ENCODE data around the gene FSIP1. TPM values are rescaled to one million over a fixed set of nuclear protein-coding genes. Genes with fewer than 3 reads are reported as not detected.

FSIP1 gene
- total RNA-seq, 1 donor from 2014 or later, result 0.54 TPM

GRCh38 chr15:39644136-39644535, 138.5 kb downstream of the FSIP1 start:
- Mint-ChIP-seq H3K9me3 (ENCODE audit: unreplicated experiment) (no peaks in the 10 kb centered on the region), H3K36me3 (ENCODE audit: unreplicated experiment) (no peaks in the 10 kb centered on the region), H3K4me1 (ENCODE audit: unreplicated experiment) (peaks cover 40% of the 10 kb centered on the region), H3K27me3 (ENCODE audit: unreplicated experiment) (no peaks in the 10 kb centered on the region), H3K27ac (ENCODE audit: unreplicated experiment) (no peak overlapping the region), H3K4me3 (ENCODE audit: unreplicated experiment) (no peak overlapping the region)
- TF ChIP-seq CTCF (IDR thresholded peaks at IDR 0.05), result no peak
- DNase-seq (ENCODE audit: extremely low spot score, unreplicated experiment), result no peak

- Mint-ChIP-seq H3K9me3 (ENCODE audit: unreplicated experiment) (no peaks in the 10 kb centered on the region), H3K4me3 (ENCODE audit: unreplicated experiment) (no peak overlapping the region), H3K4me1 (ENCODE audit: unreplicated experiment) (peaks cover 40% of the 10 kb centered on the region), H3K27ac (ENCODE audit: unreplicated experiment) (no peak overlapping the region), H3K27me3 (ENCODE audit: unreplicated experiment) (no peaks in the 10 kb centered on the region), H3K36me3 (ENCODE audit: unreplicated experiment) (no peaks in the 10 kb centered on the region)
- TF ChIP-seq CTCF (IDR thresholded peaks at IDR 0.05), result no peak
- no peak for DNase-seq (ENCODE audit: extremely low spot score, unreplicated experiment)
Observed at GRCh38 chr15:39643727-39644126, 138.9 kb downstream of the FSIP1 start.

- Mint-ChIP-seq H3K36me3 (ENCODE audit: unreplicated experiment) (no peaks in the 10 kb centered on the region), H3K4me3 (ENCODE audit: unreplicated experiment) (no peak overlapping the region), H3K27ac (ENCODE audit: unreplicated experiment) (peak overlapping the region; percentile 0), H3K4me1 (ENCODE audit: unreplicated experiment) (peaks cover 40% of the 10 kb centered on the region), H3K9me3 (ENCODE audit: unreplicated experiment) (no peaks in the 10 kb centered on the region), H3K27me3 (ENCODE audit: unreplicated experiment) (no peaks in the 10 kb centered on the region)
- no peak for TF ChIP-seq CTCF (IDR thresholded peaks at IDR 0.05)
- no peak for DNase-seq (ENCODE audit: extremely low spot score, unreplicated experiment)
Observed at GRCh38 chr15:39642011-39642640, 140.5 kb downstream of the FSIP1 start.

DNA sequence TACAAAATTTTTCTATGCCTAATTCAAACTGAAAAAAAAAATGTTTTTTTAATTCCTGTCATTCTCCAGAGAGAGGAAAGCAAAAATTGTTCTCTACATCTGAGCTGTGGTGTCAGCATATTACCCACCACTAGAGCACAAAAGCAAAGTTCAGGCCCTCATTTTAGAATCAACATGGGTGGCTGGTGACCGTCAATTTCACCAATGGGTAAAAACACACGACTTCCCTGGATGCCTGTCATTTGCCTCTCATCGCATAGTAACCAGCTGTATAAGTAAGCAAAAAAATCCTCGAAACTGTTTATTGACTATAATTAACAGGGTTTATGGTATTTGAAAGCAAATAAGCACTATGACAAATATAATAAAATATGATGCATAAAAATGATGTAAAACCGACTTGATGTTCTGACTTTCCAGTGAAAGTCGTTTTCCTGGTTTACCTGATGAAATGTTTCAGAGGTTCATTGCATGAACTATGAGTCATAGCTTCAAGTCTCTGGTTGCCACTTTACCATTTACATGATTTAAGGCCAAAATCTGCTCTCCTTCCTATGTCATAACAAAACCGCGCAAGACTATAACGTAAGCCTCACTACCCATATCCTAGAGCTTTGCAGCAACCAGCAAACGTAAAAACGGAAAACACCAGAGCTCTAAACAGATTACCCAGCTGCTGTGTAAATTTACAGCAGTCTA, 141.3 kb downstream of the FSIP1 start:
- Mint-ChIP-seq H3K36me3 (ENCODE audit: unreplicated experiment) (no peaks in the 10 kb centered on the region), H3K4me3 (ENCODE audit: unreplicated experiment) (no peak overlapping the region), H3K9me3 (ENCODE audit: unreplicated experiment) (no peaks in the 10 kb centered on the region), H3K27me3 (ENCODE audit: unreplicated experiment) (no peaks in the 10 kb centered on the region), H3K27ac (ENCODE audit: unreplicated experiment) (no peak overlapping the region), H3K4me1 (ENCODE audit: unreplicated experiment) (peaks cover 40% of the 10 kb centered on the region)
- no peak for TF ChIP-seq CTCF (IDR thresholded peaks at IDR 0.05)
- DNase-seq (ENCODE audit: extremely low spot score, unreplicated experiment), result no peak

- no peaks in the 10 kb centered on the region for H3K36me3 Mint-ChIP-seq (ENCODE audit: unreplicated experiment)
- no peak overlapping the region for H3K27ac Mint-ChIP-seq (ENCODE audit: unreplicated experiment)
- no peaks in the 10 kb centered on the region for H3K9me3 Mint-ChIP-seq (ENCODE audit: unreplicated experiment)
- TF ChIP-seq CTCF (IDR thresholded peaks at IDR 0.05), result no peak
- H3K4me3 Mint-ChIP-seq (ENCODE audit: unreplicated experiment), result no peak overlapping the region
- peaks cover 40% of the 10 kb centered on the region for H3K4me1 Mint-ChIP-seq (ENCODE audit: unreplicated experiment)
- no peaks in the 10 kb centered on the region for H3K27me3 Mint-ChIP-seq (ENCODE audit: unreplicated experiment)
- DNase-seq (ENCODE audit: extremely low spot score, unreplicated experiment), result no peak
Observed at GRCh38 chr15:39640665-39641064, 142.0 kb downstream of the FSIP1 start.

Data from osteocyte (in vitro differentiated cells).